ENCODE measurements around the gene BRD1. TPM values are rescaled to one million over a fixed set of nuclear protein-coding genes. Genes with fewer than 3 reads are reported as not detected.

The BRD1 gene
- total RNA-seq, 1 donor from 2014 or later = 14.9 TPM

DNA sequence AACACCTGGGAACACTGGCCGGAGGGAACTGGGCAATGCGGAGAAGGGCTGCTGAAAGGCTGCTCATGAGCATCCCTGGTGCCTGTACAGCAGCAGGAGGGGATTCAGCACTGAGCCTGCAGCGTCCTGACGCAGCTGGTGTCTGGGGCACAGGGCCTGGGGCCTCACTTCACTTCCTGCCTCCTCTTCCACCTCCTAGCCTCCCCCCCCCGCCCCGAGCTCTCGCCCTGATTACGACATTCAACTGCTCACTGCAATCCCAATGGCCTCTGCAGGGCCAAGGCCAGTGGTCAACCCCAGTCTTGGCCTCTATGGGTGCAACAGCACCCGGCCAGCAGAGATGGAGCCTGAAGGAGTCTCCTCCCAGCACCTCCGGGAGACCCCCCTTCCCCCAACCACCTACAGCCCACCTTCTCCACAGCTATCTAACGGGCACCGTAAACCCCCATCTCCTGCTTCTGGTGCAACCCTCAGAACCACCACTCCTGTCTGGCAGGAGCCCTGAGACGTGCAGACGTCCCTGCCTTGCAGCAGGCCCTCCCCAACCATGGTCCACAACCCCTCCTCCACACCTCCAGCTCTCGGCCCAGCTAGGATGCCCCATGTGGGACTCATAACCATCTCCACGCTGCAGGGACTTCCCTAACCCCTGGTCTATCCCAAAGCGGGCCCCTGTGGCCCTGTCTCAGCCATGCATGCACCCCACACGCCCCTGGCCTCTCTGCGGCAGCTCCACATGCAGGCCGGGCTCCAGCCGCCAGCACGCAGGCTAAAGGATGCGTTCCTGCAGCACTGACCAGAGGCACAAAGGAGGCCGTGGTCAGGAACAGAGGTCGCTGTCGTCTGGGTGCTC, 38.2 kb downstream of the BRD1 start:
- H3K36me3 ChIP-seq = peaks cover 36% of the 10 kb centered on the region
- no peaks in the 10 kb centered on the region for H3K27me3 ChIP-seq (ENCODE audit: low read depth)
- no peaks in the 10 kb centered on the region for H3K9me3 ChIP-seq (replicated peaks)
- H3K27ac ChIP-seq (replicated peaks) = peak overlapping the region; percentile 78
- intact Hi-C loops (cut with micrococcal nuclease) = no loop called here
- TF ChIP-seq, protein P1, sequence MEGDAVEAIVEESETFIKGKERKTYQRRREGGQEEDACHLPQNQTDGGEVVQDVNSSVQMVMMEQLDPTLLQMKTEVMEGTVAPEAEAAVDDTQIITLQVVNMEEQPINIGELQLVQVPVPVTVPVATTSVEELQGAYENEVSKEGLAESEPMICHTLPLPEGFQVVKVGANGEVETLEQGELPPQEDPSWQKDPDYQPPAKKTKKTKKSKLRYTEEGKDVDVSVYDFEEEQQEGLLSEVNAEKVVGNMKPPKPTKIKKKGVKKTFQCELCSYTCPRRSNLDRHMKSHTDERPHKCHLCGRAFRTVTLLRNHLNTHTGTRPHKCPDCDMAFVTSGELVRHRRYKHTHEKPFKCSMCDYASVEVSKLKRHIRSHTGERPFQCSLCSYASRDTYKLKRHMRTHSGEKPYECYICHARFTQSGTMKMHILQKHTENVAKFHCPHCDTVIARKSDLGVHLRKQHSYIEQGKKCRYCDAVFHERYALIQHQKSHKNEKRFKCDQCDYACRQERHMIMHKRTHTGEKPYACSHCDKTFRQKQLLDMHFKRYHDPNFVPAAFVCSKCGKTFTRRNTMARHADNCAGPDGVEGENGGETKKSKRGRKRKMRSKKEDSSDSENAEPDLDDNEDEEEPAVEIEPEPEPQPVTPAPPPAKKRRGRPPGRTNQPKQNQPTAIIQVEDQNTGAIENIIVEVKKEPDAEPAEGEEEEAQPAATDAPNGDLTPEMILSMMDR (IDR thresholded peaks at IDR 0.05; ENCODE audit: borderline replicate concordance) = no peak
- H3K4me3 ChIP-seq = peak overlapping the region; percentile 43
- peak; percentile 65 for DNase-seq
- H3K4me1 ChIP-seq = peaks cover 92% of the 10 kb centered on the region

DNA sequence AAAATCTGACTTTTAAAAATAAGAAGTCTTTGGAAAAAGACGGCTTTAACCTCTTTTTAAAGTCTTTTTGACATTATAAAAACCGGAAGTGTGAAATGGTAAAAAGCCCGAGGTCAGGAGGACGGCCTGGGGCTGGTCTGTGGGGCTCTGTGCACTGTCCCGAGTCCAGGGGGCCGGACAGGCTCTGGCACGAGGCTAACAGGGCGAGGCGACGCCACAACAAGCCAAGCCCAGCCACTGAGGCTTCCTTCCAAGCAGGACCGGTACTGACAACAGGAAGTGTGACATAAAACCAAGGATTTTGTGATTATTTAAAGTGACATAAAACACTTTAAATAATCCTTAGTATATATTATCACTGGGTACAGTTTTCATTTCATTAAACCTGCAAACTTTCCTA, 39.2 kb downstream of the BRD1 start:
- Histone ChIP-seq H3K27me3 (ENCODE audit: low read depth) (no peaks in the 10 kb centered on the region), H3K27ac (replicated peaks) (peak overlapping the region; percentile 78), H3K4me1 (peaks cover 87% of the 10 kb centered on the region), H3K36me3 (peaks cover 35% of the 10 kb centered on the region), H3K9me3 (replicated peaks) (no peaks in the 10 kb centered on the region), H3K4me3 (peak overlapping the region; percentile 43)
- TF ChIP-seq, protein P1 (IDR thresholded peaks at IDR 0.05; ENCODE audit: borderline replicate concordance) = no peak
- DNase-seq = peak; percentile 79
- intact Hi-C loops (cut with micrococcal nuclease) = no loop called here

DNA sequence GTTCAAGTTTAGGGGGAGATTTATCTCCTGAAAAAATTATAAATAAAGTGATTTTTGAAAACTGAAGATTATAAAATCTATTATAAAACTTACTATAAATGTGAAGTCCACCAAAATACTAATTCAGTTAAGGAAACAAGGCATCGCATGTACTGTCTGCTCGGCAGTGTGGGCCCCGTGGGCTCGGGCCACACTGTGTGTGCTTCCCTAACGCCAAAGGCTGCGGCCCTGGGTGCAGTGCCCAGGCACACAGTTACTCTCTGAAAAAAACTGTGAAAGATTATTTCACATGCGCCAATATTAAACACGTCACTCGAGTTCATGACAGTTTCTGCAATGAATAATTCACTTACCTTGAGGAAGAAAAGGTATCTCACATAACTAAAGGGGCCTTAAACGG, 39.8 kb downstream of the BRD1 start:
- Histone ChIP-seq H3K36me3 (peaks cover 34% of the 10 kb centered on the region), H3K27ac (replicated peaks) (peak overlapping the region; percentile 78), H3K9me3 (replicated peaks) (no peaks in the 10 kb centered on the region), H3K4me1 (peaks cover 80% of the 10 kb centered on the region), H3K27me3 (ENCODE audit: low read depth) (no peaks in the 10 kb centered on the region), H3K4me3 (no peak overlapping the region)
- TF ChIP-seq, protein P1 (IDR thresholded peaks at IDR 0.05; ENCODE audit: borderline replicate concordance) = no peak
- intact Hi-C loops (cut with micrococcal nuclease) = no loop called here
- DNase-seq = no peak

GRCh38 chr22:49786976-49787706, 40.5 kb downstream of the BRD1 start:
- Histone ChIP-seq H3K4me1 (peaks cover 73% of the 10 kb centered on the region), H3K27me3 (ENCODE audit: low read depth) (no peaks in the 10 kb centered on the region), H3K9me3 (replicated peaks) (no peaks in the 10 kb centered on the region), H3K4me3 (no peak overlapping the region), H3K27ac (replicated peaks) (peak overlapping the region; percentile 78), H3K36me3 (peaks cover 27% of the 10 kb centered on the region)
- intact Hi-C loops (cut with micrococcal nuclease) = no loop called here
- peak; percentile 16 for DNase-seq
- TF ChIP-seq, protein P1 (IDR thresholded peaks at IDR 0.05; ENCODE audit: borderline replicate concordance) = no peak

- TF ChIP-seq, protein P1 (IDR thresholded peaks at IDR 0.05; ENCODE audit: borderline replicate concordance) = no peak
- Histone ChIP-seq H3K27ac (replicated peaks) (peak overlapping the region; percentile 34), H3K36me3 (peaks cover 27% of the 10 kb centered on the region), H3K27me3 (ENCODE audit: low read depth) (no peaks in the 10 kb centered on the region), H3K9me3 (replicated peaks) (no peaks in the 10 kb centered on the region), H3K4me1 (peaks cover 69% of the 10 kb centered on the region), H3K4me3 (no peak overlapping the region)
- intact Hi-C loops (cut with micrococcal nuclease) = no loop called here
- DNase-seq = peak; percentile 13
These were observed 41.7 kb downstream of the BRD1 start for GRCh38 chr22:49785841-49786471.

Measured in left ventricle myocardium inferior (tissue), 1 donor.